Fibroblast of pulmonary artery (primary cell): ENCODE data around the gene GALNT11.

ENCODE experiments used
- DNase-seq: peaks from one replicate; pipeline ENCODE4 v3.0.0-alpha.2; 2010; ENCODE audit warnings: low read depth
- H3K4me3 ChIP-seq: replicated peaks from 2 replicates; pipeline ENCODE4 v1.5.1; 2011; ENCODE audit warnings: low read depth, mild to moderate bottlenecking, control low read depth, low read length, moderate library complexity
- TF ChIP-seq, protein P1 (sequence below): IDR thresholded peaks from 2 replicates; pipeline ENCODE4 v1.5.1; 2011; ENCODE audit warnings: mild to moderate bottlenecking, control low read depth, low read length, inconsistent platforms; ENCODE audit errors: missing control alignments

The GALNT11 gene

DNA sequence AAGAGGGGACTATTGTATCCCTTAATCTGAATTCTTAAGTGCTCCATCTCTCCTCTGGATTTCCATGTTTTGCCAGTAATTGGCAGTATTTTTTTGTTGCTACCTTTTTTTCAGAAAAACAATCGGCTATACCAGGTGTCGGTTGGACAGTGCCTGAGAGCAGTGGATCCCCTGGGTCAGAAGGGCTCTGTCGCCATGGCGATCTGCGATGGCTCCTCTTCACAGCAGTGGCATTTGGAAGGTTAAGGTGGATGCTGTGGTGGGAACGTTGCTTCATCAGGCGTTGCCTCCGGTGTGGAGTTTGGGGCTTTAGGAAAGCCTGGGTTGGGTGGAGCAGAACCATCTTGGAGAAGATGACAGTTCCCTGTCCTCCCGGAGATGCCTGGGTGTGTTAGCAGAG lies 96.0 kb downstream of the GALNT11 start:
- H3K4me3 ChIP-seq, result no peak overlapping the region
- DNase-seq, result no peak
- TF ChIP-seq, protein P1, sequence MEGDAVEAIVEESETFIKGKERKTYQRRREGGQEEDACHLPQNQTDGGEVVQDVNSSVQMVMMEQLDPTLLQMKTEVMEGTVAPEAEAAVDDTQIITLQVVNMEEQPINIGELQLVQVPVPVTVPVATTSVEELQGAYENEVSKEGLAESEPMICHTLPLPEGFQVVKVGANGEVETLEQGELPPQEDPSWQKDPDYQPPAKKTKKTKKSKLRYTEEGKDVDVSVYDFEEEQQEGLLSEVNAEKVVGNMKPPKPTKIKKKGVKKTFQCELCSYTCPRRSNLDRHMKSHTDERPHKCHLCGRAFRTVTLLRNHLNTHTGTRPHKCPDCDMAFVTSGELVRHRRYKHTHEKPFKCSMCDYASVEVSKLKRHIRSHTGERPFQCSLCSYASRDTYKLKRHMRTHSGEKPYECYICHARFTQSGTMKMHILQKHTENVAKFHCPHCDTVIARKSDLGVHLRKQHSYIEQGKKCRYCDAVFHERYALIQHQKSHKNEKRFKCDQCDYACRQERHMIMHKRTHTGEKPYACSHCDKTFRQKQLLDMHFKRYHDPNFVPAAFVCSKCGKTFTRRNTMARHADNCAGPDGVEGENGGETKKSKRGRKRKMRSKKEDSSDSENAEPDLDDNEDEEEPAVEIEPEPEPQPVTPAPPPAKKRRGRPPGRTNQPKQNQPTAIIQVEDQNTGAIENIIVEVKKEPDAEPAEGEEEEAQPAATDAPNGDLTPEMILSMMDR, result no peak

DNA sequence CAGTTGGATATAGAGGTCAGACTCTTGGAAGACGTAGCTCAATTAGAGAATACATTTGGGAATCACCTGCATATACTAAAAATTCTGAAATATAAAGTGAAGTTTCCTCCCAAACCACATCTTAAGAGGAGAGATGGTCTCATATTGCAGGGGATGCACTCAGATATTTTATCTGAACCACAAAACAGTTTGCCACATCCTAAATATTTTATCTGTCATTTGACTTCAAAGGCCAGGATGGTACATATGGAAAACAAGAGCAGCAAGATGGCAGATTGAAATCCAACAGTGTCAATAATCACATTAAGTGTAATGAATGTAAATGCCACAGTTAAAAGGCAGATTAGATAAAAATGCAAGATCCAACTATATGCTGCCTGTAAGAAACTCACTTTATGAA lies 97.1 kb downstream of the GALNT11 start:
- TF ChIP-seq, protein P1, result no peak
- no peak overlapping the region for H3K4me3 ChIP-seq
- no peak for DNase-seq

DNA sequence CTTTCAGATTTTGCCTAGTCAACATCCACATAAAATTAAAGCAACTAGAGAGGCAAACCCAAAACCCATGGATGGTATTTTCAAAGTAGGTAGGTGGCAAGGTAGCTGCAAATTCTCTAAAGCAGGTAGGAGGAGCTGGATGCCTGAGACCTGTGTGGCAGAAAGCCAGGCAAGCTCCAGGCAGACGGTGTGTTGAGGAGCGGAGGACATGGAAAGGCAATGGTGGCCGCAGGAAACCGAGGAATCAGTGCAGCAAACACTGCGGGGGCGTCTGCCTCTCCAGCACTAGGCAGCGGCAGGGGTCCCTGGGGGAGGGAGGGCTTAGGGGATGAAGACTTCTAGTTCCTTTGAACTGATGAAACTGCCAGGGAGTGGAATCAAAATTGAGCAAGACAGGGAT lies 101.3 kb downstream of the GALNT11 start:
- DNase-seq, result no peak
- TF ChIP-seq, protein P1, result no peak
- no peak overlapping the region for H3K4me3 ChIP-seq

DNA sequence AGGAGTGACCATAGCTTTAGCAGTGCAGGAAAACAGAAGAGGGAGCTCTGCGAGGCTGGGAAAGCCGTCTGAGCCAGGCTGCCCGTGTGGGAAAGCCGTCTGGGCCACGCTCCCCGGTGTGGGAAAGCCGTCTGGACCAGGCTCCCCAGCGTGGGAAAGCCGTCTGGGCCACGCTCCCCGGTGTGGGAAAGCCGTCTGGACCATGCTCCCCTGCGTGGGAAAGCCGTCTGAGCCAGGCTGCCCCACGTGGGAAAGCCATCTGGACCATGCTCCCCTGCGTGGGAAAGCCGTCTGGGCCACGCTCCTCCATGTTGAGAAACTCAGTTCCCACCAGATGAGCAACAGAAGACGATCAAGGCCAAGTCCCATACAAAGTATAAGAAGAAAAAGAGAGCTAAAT lies 101.8 kb downstream of the GALNT11 start:
- no peak overlapping the region for H3K4me3 ChIP-seq
- no peak for DNase-seq
- TF ChIP-seq, protein P1, result no peak

DNA sequence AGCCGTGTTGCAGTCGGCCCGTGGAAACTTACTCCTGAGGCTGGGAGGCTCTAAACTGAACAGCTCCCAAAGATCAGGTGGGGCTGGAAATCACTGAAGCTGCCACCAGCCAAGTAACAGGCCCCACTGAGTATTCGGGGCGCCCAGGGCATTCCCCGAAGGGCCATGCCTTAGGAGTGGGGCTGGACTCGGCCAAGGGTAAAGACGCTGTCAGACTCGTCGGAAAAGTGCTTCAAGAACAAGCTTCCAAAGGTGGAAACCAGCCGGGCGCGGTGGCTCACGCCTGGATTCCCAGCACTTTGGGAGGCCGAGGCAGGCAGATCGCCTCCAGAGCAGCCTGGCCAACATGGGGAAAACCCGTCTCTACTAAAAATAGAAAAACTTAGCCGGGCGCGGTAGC lies 102.8 kb downstream of the GALNT11 start:
- TF ChIP-seq, protein P1, result no peak
- no peak for DNase-seq

DNA sequence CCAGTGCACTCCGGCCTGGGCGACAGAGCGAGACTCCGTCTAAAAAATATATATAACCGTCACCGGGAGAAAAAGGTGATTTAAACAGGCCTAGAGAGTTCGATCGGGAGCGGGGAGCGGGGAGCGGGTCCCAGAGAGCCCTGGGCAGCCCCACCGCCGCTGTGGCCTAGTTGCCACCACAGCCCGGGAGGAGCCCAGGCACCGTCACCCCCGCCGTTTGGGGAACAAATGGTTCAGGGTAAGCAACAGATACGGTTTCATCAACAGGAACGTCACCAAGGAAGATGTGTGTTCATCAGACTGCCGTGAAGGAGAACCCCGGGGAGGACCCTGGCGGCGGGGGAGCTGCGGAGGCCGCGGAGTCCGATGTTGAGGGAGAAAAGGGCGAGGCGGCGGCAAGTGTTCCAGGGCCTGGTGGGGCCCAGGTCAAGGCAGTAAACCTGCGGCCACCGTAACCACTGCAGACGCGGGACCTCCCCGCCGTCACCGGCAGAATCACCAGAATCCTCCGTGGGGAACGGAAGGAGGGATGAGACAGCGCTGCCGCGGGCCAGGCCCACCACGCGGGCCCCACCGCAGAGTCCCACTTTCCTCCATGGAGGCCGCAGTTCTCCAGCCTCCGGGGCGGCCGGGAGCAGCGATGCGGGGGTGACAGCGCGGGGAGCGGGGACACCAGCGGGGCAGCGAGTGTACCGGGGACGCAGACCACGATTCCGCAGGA lies 103.4 kb downstream of the GALNT11 start:
- no peak overlapping the region for H3K4me3 ChIP-seq
- no peak for DNase-seq
- TF ChIP-seq, protein P1, result no peak

More for the DNA sequence above, 102.8 kb downstream of the GALNT11 start:
- no peak overlapping the region for H3K4me3 ChIP-seq

DNA sequence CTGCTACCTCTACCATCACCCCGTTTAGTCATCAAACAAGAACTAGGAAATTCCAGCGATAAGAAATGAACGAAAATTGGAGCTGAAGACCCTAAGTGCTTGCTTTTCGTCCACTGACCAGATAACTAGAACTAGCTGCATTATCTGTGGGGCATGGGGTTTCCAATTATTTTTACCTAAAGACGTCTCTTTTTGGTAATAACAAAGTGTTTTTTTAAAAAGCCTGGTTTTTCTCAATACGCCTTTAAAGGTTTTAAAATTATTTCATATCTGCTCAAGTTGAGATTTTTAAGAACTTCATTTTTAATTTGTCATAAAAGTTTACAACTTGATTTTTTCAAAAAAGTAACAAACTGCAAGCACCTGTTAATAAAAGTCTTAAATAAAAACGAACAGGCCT lies 104.2 kb downstream of the GALNT11 start:
- DNase-seq, result no peak
- TF ChIP-seq, protein P1, result no peak
- no peak overlapping the region for H3K4me3 ChIP-seq
